ENCODE results near the gene CIBAR2.
"Not testable (repeated sequence)": the region's sequence is repeated elsewhere in the genome, so short reads cannot be mapped to it uniquely, and the experiment has no call there.

CIBAR2 gene

GRCh38 chr16:85125570-85126393 lies 13.5 kb upstream of the CIBAR2 start:
- DNase-seq (ENCODE audit: low spot score) = no peak
- CTCF ChIA-PET = interaction anchor here (0.5 to 2.0 kb wide), 4 partner anchors 11 to 491 kb away, joined by 3 to 11 read pairs (median 3); no protein-coding TSS in a partner anchor
- POLR2A ChIA-PET (ENCODE audit: low non-redundant PET) = interaction anchor here (0.8 kb wide), 1 partner anchor 36 kb away, joined by 3 read pairs; no protein-coding TSS in a partner anchor

DNA sequence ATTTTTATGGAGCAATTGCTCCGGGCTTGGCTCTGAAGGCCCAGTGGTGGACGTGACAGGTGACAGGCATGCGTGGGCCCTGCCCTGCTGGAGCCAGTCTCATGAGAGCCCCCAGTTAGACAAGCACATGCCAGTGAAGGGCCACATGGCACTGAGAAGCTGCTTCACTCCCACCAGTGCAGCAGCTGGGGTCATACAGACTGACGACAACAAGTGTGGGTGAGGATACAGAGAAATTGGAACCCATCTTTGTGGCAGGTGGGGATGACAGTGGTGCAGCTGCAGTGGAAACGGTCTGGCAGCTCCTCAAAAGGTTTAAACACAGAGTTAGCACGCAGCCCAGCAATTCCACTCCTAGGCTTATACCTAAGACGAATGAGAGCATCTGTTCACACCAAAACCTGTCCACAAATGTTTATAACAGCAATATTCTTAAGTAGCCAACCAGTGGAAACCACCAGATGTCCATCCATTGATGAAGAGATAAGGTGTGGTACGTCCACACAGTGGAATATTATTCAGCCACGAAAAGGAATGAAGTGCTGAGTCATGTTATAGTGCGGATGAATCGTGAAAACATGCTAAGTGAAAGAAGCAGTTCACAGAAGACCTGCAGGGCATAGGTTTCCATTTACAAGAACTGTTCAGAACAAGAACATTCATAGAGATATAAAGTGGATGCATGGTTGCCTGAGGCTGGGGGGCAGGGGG lies 12.5 kb upstream of the CIBAR2 start:
- ChIA-PET POLR2A (ENCODE audit: low non-redundant PET) (no interaction called here), CTCF (interaction anchor here (0.5 to 2.0 kb wide), 3 partner anchors 10 to 492 kb away, joined by 3 to 11 read pairs (median 4); no protein-coding TSS in a partner anchor)
- H3K27ac ChIP-seq = peak overlapping the region; percentile 52
- no peak for TF ChIP-seq CTCF (conservative IDR thresholded peaks at IDR 0.05; ENCODE audit: low read depth)
- no peak for DNase-seq (ENCODE audit: low spot score)

More at GRCh38 chr16:85125570-85126393, 13.5 kb upstream of the CIBAR2 start:
- H3K27ac ChIP-seq = no peak overlapping the region
- TF ChIP-seq CTCF (conservative IDR thresholded peaks at IDR 0.05; ENCODE audit: low read depth) = no peak

DNA sequence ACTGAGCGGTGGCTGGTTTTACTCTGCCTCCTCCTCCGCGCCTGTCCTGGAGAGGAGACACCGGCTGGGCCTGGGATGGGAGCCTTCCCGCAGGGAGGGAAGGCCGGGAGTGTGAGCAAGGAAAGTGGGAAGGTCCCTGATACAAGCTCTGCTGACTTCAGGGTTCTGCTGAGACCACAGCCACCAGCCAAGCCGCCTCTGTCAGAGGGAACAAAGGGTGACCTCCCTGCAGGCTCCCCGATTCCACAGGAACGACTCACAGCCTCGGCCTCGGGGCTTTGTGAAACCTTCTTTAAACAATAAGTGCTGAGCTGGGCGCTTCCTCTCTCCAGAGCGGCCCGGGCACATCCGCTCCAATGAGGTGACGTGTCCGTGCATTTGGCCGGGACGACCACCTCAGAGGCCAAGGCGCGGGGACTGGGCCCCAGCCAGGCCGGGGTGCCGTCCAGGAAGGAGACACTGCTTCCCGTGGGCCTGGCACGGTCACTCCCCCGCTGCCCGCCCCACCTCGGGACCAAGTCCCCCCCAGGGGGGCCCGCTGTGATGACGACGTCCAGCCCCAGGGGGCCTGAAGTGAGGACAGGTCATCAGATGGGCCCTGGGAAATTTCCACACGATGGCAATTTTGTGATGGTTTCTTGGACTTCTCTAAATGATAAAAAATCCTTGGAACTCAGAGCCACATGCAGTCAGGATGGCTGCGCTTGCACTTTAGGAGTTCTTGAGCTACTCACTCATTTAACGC lies 11.8 kb upstream of the CIBAR2 start:
- ChIA-PET POLR2A (ENCODE audit: low non-redundant PET) (no interaction called here), CTCF (interaction anchor here (0.6 kb wide), 3 partner anchors 11 to 144 kb away, joined by 3 to 4 read pairs (median 3); no protein-coding TSS in a partner anchor)
- peak; percentile 26 for DNase-seq (ENCODE audit: low spot score)
- TF ChIP-seq CTCF (conservative IDR thresholded peaks at IDR 0.05; ENCODE audit: low read depth) = no peak
- peak overlapping the region; percentile 52 for H3K27ac ChIP-seq

DNA sequence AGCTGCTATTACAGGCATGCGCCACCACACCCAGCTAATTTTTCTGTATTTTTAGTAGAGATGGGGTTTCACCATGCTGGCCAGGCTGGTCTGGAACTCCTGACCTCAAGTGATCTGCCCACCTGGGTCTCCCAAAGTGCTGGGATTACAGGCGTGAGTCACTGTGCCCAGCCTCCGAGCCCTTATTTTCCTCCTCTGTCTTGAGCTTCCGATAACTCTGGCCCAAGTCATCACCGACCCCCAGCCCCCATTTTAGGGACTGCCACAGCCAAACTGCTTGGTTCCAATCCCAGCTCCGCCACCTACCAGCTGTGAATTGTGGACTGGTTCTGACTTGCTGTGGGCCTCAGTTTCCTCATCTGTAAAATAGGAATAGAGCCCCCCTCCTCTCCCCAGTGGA lies 11.2 kb upstream of the CIBAR2 start:
- peak overlapping the region; percentile 52 for H3K27ac ChIP-seq
- POLR2A ChIA-PET (ENCODE audit: low non-redundant PET); DNase-seq (ENCODE audit: low spot score): not testable (repeated sequence)
- CTCF ChIA-PET = interaction anchor here (0.6 to 0.7 kb wide), 2 partner anchors 36 to 58 kb away, joined by 3 to 4 read pairs; no protein-coding TSS in a partner anchor

DNA sequence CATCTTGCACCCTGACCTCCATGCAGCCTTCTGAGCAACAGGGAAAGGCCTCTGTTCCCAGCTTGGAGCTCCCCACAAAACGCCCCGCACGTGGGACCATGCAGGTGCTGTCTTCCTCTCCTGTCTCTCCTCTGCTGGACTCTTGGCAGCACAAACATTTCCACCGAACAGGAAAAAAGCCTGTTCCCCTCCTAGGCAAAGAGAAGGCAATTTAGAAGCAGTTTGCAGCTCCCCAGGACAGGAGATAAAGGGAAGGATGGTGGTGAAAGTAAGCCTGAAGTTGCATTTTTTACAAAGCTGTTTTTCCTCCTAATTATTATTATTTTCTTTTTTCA lies 7.7 kb upstream of the CIBAR2 start:
- no peak overlapping the region for H3K27ac ChIP-seq
- POLR2A ChIA-PET (ENCODE audit: low non-redundant PET) = no interaction called here
- DNase-seq (ENCODE audit: low spot score) = no peak
- CTCF ChIA-PET = no interaction called here
- no peak for TF ChIP-seq CTCF (conservative IDR thresholded peaks at IDR 0.05; ENCODE audit: low read depth)

DNA sequence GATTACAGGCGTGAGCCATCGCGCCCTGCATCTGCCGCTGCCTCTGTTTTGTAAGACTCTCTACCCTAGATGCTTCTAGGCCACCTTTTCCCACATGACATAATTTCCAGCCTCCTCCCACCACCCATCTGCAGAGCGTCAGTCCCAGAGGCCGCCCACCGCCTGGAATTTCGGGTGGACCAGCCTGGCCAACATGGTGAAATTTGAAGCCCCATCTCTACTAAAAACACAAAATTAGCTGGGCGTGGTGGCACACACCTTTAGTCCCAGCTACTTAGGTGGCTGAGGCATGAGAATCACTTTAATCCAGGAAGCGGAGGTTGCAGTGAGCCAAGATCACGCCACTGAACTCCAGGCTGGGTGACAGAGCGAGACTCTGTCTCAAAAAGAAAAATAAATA lies 5.1 kb upstream of the CIBAR2 start:
- ChIA-PET CTCF (no interaction called here), POLR2A (ENCODE audit: low non-redundant PET) (no interaction called here)
- no peak overlapping the region for H3K27ac ChIP-seq
- no peak for DNase-seq (ENCODE audit: low spot score)
- no peak for TF ChIP-seq CTCF (conservative IDR thresholded peaks at IDR 0.05; ENCODE audit: low read depth)

All from RWPE1 (cell line).